Caco-2 (cell line): ENCODE results near the gene VASH1. TPM values are rescaled to one million over a fixed set of nuclear protein-coding genes. Genes with fewer than 3 reads are reported as not detected.

Experiments
- BruUV-seq: library from RNA; stranded (reverse); fragments of 400-500 nt; replicated peaks from 2 replicates; lab custom pipeline; 2021; lab: Mats Ljungman, UMichigan
- CTCF ChIA-PET: fragments of 300-600 bp; sonication (Branson Sonifier 250); formaldehyde crosslinking; loops from one replicate; lab custom pipeline; 2022; ENCODE audit warnings: antibody characterized with exemption; lab: Charles Lee
- POLR2A ChIA-PET: fragments of 300-600 bp; sonication (Branson Sonifier 250); formaldehyde crosslinking; loops from one replicate; lab custom pipeline; 2022; ENCODE audit warnings: antibody characterized with exemption; lab: Charles Lee
- DNase-seq, 2 experiments: peaks; one replicate each; pipeline versions ENCODE4 v3.0.0 to v3.0.0-alpha.2; 2020 to 2022
- H3K27me3 ChIP-seq: replicated peaks from 2 replicates; pipeline ENCODE4 v1.6.0; 2011; ENCODE audit warnings: low read length; ENCODE audit not compliant: control insufficient read depth, insufficient read depth
- H3K36me3 ChIP-seq: 2 replicates; pipeline ENCODE4 v1.5.1; 2011; ENCODE audit warnings: low read length; ENCODE audit not compliant: control insufficient read depth, insufficient read depth
- H3K4me1 ChIP-seq: fragments of 250-450 bp; sonication (Bioruptor Pico); 2 replicates; pipeline ENCODE4 v1.5.1; 2020; ENCODE audit warnings: mild to moderate bottlenecking
- H3K4me3 ChIP-seq: 2 replicates; pipeline ENCODE4 v1.5.1; 2011; ENCODE audit warnings: low read depth, mild to moderate bottlenecking, control low read depth, low read length
- H3K9me3 ChIP-seq: fragments of 250-450 bp; sonication (Bioruptor Pico); 2 replicates; pipeline ENCODE4 v1.5.1; 2020; ENCODE audit warnings: mild to moderate bottlenecking, moderate library complexity
- H3K27ac Mint-ChIP-seq: one replicate; pipeline ENCODE4 v1.8.0; 2022; ENCODE audit warnings: mixed read lengths; ENCODE audit not compliant: unreplicated experiment
- H3K27me3 Mint-ChIP-seq: one replicate; pipeline ENCODE4 v1.8.0; 2022; ENCODE audit warnings: mixed read lengths; ENCODE audit not compliant: insufficient read depth, unreplicated experiment
- H3K36me3 Mint-ChIP-seq: one replicate; pipeline ENCODE4 v1.8.0; 2022; ENCODE audit warnings: mild to moderate bottlenecking, mixed read lengths; ENCODE audit not compliant: insufficient read depth, unreplicated experiment
- H3K4me1 Mint-ChIP-seq: one replicate; pipeline ENCODE4 v1.8.0; 2022; ENCODE audit warnings: low read depth, mixed read lengths; ENCODE audit not compliant: unreplicated experiment
- H3K4me3 Mint-ChIP-seq: one replicate; pipeline ENCODE4 v1.8.0; 2022; ENCODE audit warnings: mild to moderate bottlenecking, moderate library complexity, mixed read lengths; ENCODE audit not compliant: unreplicated experiment
- H3K9me3 Mint-ChIP-seq: one replicate; pipeline ENCODE4 v1.8.0; 2022; ENCODE audit warnings: mixed read lengths; ENCODE audit not compliant: unreplicated experiment
- intact Hi-C: fragments of 100-400 bp; cut with micrococcal nuclease; formaldehyde crosslinking; loops from one replicate; pipeline ENCODE4 v1.10.0; 2022; ENCODE audit not compliant: unreplicated experiment
- total RNA-seq: library from RNA; stranded (reverse); gene quantifications from 2 replicates; pipeline ENCODE4 v1.2.3, GENCODE V29; 2022
- TF ChIP-seq, protein P1 (sequence below), 2 experiments: fragments of 200-600 bp in 1 of 2; IDR thresholded peaks; 1 replicate in 1 of 2; 2 replicates in 1 of 2; pipeline versions ENCODE4 v1.5.1 to v1.8.0; 2011 to 2022; ENCODE audit warnings: antibody characterized with exemption in 1 of 2, control low read depth in 1 of 2, inconsistent platforms in 1 of 2, low read depth in 1 of 2, low read length in 1 of 2, mild to moderate bottlenecking in 1 of 2, moderate library complexity in 1 of 2; ENCODE audit not compliant: insufficient read depth in 1 of 2, severe bottlenecking in 1 of 2, unreplicated experiment in 1 of 2

VASH1 gene
- total RNA-seq, 1 experiment from 2014 or later: 0.18 TPM

DNA sequence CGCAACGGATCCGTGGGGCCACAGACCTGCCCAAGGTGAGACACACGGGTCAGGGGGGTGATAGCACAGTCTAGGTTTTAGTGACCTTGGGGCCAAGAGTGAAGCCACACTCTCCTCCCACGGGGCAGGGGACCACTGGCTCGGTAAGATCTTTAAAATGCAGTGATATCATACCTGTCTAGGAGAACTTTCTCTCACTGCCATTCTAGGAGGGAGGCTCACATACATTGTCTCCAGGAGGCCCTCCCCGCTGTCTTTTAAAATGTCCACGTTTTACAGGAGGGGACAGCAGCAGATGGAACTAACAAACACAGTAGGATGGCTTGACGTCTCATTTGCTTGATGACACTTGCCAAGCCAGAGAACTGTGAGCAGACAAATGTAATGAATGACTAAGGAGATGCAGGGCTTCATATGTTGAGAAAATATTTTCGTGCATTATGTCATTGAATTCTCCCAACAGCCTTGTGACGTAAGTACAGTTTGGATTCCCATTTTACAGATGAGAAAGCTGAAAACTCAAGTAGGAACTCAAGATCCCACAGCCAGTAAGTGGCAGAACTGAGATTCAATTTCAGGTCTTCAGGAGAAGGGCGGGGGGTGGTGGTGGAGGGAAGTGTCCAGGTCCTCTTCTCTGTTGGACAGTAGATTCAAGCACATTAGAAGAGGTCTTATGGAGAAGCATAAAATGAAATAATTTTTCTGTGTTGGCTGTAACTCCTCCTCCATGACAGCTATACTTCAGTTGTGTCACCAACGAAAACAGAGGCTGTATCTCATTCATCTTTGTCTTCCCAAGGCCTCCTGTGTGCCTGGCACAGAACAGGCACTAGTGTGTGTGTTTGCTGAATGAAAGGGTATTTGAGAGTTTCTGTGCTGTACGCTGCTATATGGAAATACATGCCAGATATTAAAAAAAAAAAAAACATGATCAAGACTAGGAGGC lies 2.1 kb downstream of the VASH1 start:
- Histone ChIP-seq H3K9me3 (no peaks in the 10 kb centered on the region), H3K4me3 (no peak overlapping the region), H3K4me1 (peaks cover 10% of the 10 kb centered on the region; the same call in 1 of the 2 replicates), H3K36me3 (no peaks in the 10 kb centered on the region), H3K27me3 (peaks cover 7% of the 10 kb centered on the region)
- H3K27ac Mint-ChIP-seq: no peak overlapping the region
- H3K27me3 Mint-ChIP-seq: peaks cover 30% of the 10 kb centered on the region
- intact Hi-C loops: no loop called here
- CTCF ChIA-PET: no interaction called here
- no peak for DNase-seq
- H3K4me3 Mint-ChIP-seq: no peak overlapping the region
- no peaks in the 10 kb centered on the region for H3K36me3 Mint-ChIP-seq
- BruUV-seq: no TSS peak
- TF ChIP-seq, protein P1, sequence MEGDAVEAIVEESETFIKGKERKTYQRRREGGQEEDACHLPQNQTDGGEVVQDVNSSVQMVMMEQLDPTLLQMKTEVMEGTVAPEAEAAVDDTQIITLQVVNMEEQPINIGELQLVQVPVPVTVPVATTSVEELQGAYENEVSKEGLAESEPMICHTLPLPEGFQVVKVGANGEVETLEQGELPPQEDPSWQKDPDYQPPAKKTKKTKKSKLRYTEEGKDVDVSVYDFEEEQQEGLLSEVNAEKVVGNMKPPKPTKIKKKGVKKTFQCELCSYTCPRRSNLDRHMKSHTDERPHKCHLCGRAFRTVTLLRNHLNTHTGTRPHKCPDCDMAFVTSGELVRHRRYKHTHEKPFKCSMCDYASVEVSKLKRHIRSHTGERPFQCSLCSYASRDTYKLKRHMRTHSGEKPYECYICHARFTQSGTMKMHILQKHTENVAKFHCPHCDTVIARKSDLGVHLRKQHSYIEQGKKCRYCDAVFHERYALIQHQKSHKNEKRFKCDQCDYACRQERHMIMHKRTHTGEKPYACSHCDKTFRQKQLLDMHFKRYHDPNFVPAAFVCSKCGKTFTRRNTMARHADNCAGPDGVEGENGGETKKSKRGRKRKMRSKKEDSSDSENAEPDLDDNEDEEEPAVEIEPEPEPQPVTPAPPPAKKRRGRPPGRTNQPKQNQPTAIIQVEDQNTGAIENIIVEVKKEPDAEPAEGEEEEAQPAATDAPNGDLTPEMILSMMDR (IDR thresholded peaks at IDR 0.05; ENCODE audit: insufficient read depth in 1 of 2, low read depth in 1 of 2, low read length in 1 of 2, severe bottlenecking in 1 of 2, unreplicated experiment in 1 of 2): no peak
- POLR2A ChIA-PET: no interaction called here
- H3K9me3 Mint-ChIP-seq: no peaks in the 10 kb centered on the region
- H3K4me1 Mint-ChIP-seq: no peaks in the 10 kb centered on the region

DNA sequence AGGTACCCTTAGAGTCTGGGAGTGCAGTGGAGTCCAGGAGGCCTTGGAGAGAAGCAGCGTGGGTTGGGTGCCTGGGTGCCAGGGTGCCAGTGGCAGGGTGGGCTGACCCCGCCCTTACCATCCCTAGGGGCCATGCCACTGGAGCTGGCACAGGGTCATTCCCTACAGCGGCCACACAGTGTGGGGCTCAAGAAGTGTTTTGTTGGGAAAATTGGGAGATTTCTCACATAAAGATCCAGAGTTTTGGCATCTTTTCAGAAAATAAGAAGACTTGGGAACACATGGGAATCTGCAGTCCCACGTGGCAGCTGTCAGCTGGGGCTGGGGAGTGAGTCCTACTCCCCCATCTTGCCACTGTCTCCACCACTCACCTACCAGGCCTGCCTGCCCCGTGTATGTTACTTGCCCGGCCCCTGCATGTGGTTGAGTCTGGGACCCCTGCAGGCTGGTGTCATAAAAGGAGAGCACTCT lies 4.2 kb downstream of the VASH1 start:
- TF ChIP-seq, protein P1 (IDR thresholded peaks at IDR 0.05; ENCODE audit: insufficient read depth in 1 of 2, low read depth in 1 of 2, low read length in 1 of 2, severe bottlenecking in 1 of 2, unreplicated experiment in 1 of 2): no peak
- peaks cover 10% of the 10 kb centered on the region; the same call in 1 of the 2 replicates for H3K4me1 ChIP-seq
- DNase-seq: no peak
- no peaks in the 10 kb centered on the region for H3K9me3 ChIP-seq
- Mint-ChIP-seq H3K9me3 (no peaks in the 10 kb centered on the region), H3K4me3 (no peak overlapping the region), H3K4me1 (no peaks in the 10 kb centered on the region), H3K27me3 (peaks cover 24% of the 10 kb centered on the region), H3K27ac (no peak overlapping the region), H3K36me3 (no peaks in the 10 kb centered on the region)
- ChIA-PET POLR2A (no interaction called here), CTCF (no interaction called here)
- H3K27me3 ChIP-seq: peaks cover 7% of the 10 kb centered on the region
- intact Hi-C loops: no loop called here
- no peak overlapping the region for H3K4me3 ChIP-seq
- no peaks in the 10 kb centered on the region for H3K36me3 ChIP-seq
- BruUV-seq: no TSS peak

DNA sequence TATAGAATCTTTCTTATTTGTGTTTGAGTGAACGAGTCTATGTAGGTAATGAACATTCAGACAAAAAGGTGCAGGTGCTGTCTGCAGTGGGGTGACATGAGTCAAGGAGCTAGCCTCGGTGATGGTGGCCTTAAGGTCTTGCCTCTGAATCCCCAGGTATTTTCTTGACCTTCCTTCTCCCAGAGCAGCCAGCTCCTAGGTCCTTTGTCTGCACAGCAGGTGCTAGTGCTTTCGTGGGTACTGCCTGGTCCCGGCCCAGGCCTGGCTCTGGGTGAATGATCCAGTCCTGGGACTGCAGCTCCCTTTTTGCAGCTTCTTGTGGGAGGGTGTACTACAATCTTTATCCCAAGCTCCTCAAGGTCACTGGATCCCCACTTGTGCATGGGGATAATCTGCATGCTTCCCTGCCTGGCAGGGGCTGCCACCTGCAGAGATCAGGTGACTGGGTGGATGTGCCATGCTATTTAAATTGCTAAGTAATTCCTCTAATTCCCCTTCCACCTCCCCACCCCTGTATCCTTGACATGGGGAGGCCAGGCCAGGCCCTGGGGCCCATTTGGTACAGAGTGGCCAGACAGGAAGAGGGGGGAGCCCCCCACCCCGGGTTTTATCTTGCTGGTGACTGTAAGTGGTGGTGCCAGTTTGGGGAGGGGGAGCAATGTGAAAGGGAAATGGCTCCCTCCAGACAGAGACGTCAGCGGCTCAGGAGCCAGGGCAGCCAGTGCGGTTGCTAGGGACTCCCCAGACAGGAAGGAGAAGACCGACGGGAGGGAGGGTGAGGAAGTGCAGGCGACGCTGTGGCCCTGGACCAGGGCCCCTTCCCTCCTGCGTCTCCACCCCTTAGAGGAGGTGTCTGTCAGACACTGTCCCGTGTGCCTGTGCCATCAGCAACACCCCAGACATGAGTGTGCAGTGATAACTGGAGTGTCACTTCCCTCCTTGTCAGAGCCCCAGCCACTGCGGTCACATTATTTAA lies 6.7 kb downstream of the VASH1 start:
- Histone ChIP-seq H3K36me3 (no peaks in the 10 kb centered on the region), H3K4me3 (no peak overlapping the region), H3K27me3 (peaks cover 2% of the 10 kb centered on the region), H3K4me1 (no peaks in the 10 kb centered on the region), H3K9me3 (no peaks in the 10 kb centered on the region)
- no peaks in the 10 kb centered on the region for H3K9me3 Mint-ChIP-seq
- CTCF ChIA-PET: no interaction called here
- TF ChIP-seq, protein P1 (IDR thresholded peaks at IDR 0.05; ENCODE audit: insufficient read depth in 1 of 2, low read depth in 1 of 2, low read length in 1 of 2, severe bottlenecking in 1 of 2, unreplicated experiment in 1 of 2): no peak
- no peak overlapping the region for H3K4me3 Mint-ChIP-seq
- H3K36me3 Mint-ChIP-seq: no peaks in the 10 kb centered on the region
- POLR2A ChIA-PET: no interaction called here
- intact Hi-C loops: no loop called here
- no TSS peak for BruUV-seq
- no peaks in the 10 kb centered on the region for H3K4me1 Mint-ChIP-seq
- no peak for DNase-seq
- no peak overlapping the region for H3K27ac Mint-ChIP-seq
- H3K27me3 Mint-ChIP-seq: peaks cover 12% of the 10 kb centered on the region
